ENCODE measurements around the gene SPAAR. TPM values are rescaled to one million over a fixed set of nuclear protein-coding genes. Genes with fewer than 3 reads are reported as not detected.
A peak's percentile ranks its signal among the peaks of the same experiment; 100 is the strongest.

The SPAAR gene
- total RNA-seq, 1 experiment from 2014 or later: 0.37 TPM

- no peak overlapping the region for H3K4me3 ChIP-seq (ENCODE audit: low read depth, low read length, poor library complexity, severe bottlenecking)
- no peaks in the 10 kb centered on the region for H3K36me3 ChIP-seq (ENCODE audit: insufficient read depth, low read length, poor library complexity, severe bottlenecking)
- no peaks in the 10 kb centered on the region for H3K4me1 ChIP-seq (ENCODE audit: insufficient read depth, low read length, poor library complexity, severe bottlenecking)
- intact Hi-C loops (cut with micrococcal nuclease; ENCODE audit: unreplicated experiment): loop anchor here (5.0 kb wide), 1 partner anchor 215 kb away; the partner anchor contains the start of gene CCIN
- no peaks in the 10 kb centered on the region for H3K9me3 ChIP-seq (ENCODE audit: low read depth, low read length, poor library complexity, severe bottlenecking)
- no TSS peak for BruUV-seq (replicated peaks)
- TF ChIP-seq CTCF (conservative IDR thresholded peaks at IDR 0.05; ENCODE audit: low read depth, low read length): no peak
- TF ChIP-seq EZH2 (IDR thresholded peaks at IDR 0.05; ENCODE audit: borderline replicate concordance, low read depth, low read length, poor library complexity, severe bottlenecking): no peak
- CTCF ChIA-PET: interaction anchor here (0.5 to 0.8 kb wide), 3 partner anchors 11 to 213 kb away, joined by 3 to 9 read pairs (median 4); no protein-coding TSS in a partner anchor
- POLR2A ChIA-PET (ENCODE audit: low non-redundant PET): no interaction called here
- DNase-seq (ENCODE audit: low spot score): no peak
- H3K27me3 ChIP-seq (replicated peaks; ENCODE audit: insufficient read depth, low read depth, low read length, poor library complexity): peaks cover 24% of the 10 kb centered on the region
- H3K27ac ChIP-seq (ENCODE audit: low read depth, low read length, poor library complexity, severe bottlenecking): no peak overlapping the region
Measured at GRCh38 chr9:35952526-35953191, 43.4 kb downstream of the SPAAR start.

- Histone ChIP-seq H3K27me3 (replicated peaks; ENCODE audit: insufficient read depth, low read depth, low read length, poor library complexity) (peaks cover 25% of the 10 kb centered on the region), H3K27ac (ENCODE audit: low read depth, low read length, poor library complexity, severe bottlenecking) (no peak overlapping the region), H3K9me3 (ENCODE audit: low read depth, low read length, poor library complexity, severe bottlenecking) (no peaks in the 10 kb centered on the region), H3K4me1 (ENCODE audit: insufficient read depth, low read length, poor library complexity, severe bottlenecking) (no peaks in the 10 kb centered on the region), H3K36me3 (ENCODE audit: insufficient read depth, low read length, poor library complexity, severe bottlenecking) (no peaks in the 10 kb centered on the region), H3K4me3 (ENCODE audit: low read depth, low read length, poor library complexity, severe bottlenecking) (no peak overlapping the region)
- intact Hi-C loops (cut with micrococcal nuclease; ENCODE audit: unreplicated experiment): loop anchor here (2.0 to 5.0 kb wide), 2 partner anchors 68 to 212 kb away; partner anchors contain the start of gene CCIN
- POLR2A ChIA-PET (ENCODE audit: low non-redundant PET): no interaction called here
- CTCF ChIA-PET: interaction anchor here (0.5 to 1.1 kb wide), 9 partner anchors 9 to 251 kb away, joined by 3 to 12 read pairs (median 4); no protein-coding TSS in a partner anchor
- peak; percentile 77 for DNase-seq (ENCODE audit: low spot score)
- TF ChIP-seq EZH2 (IDR thresholded peaks at IDR 0.05; ENCODE audit: borderline replicate concordance, low read depth, low read length, poor library complexity, severe bottlenecking): no peak
- TF ChIP-seq CTCF (conservative IDR thresholded peaks at IDR 0.05; ENCODE audit: low read depth, low read length): peak; percentile 89
- BruUV-seq (replicated peaks): no TSS peak
Measured at GRCh38 chr9:35954942-35955546, 45.8 kb downstream of the SPAAR start.

GRCh38 chr9:35956651-35957050 is 47.4 kb downstream of the SPAAR start:
- intact Hi-C loops (cut with micrococcal nuclease; ENCODE audit: unreplicated experiment): no loop called here
- Histone ChIP-seq H3K9me3 (ENCODE audit: low read depth, low read length, poor library complexity, severe bottlenecking) (no peaks in the 10 kb centered on the region), H3K27me3 (replicated peaks; ENCODE audit: insufficient read depth, low read depth, low read length, poor library complexity) (peaks cover 35% of the 10 kb centered on the region), H3K4me3 (ENCODE audit: low read depth, low read length, poor library complexity, severe bottlenecking) (no peak overlapping the region), H3K4me1 (ENCODE audit: insufficient read depth, low read length, poor library complexity, severe bottlenecking) (no peaks in the 10 kb centered on the region), H3K36me3 (ENCODE audit: insufficient read depth, low read length, poor library complexity, severe bottlenecking) (no peaks in the 10 kb centered on the region), H3K27ac (ENCODE audit: low read depth, low read length, poor library complexity, severe bottlenecking) (no peak overlapping the region)
- CTCF ChIA-PET: interaction anchor here (0.6 to 0.8 kb wide), 2 partner anchors 211 to 445 kb away, joined by 3 to 8 read pairs; no protein-coding TSS in a partner anchor
- POLR2A ChIA-PET (ENCODE audit: low non-redundant PET): no interaction called here
- no TSS peak for BruUV-seq (replicated peaks)
- DNase-seq (ENCODE audit: low spot score): no peak
- no peak for TF ChIP-seq EZH2 (IDR thresholded peaks at IDR 0.05; ENCODE audit: borderline replicate concordance, low read depth, low read length, poor library complexity, severe bottlenecking)
- TF ChIP-seq CTCF (conservative IDR thresholded peaks at IDR 0.05; ENCODE audit: low read depth, low read length): no peak

Data from A673 (cell line).